HG02970 (cell line): ENCODE results near the gene SLC37A4.
"Not testable (repeated sequence)": the region's sequence is repeated elsewhere in the genome, so short reads cannot be mapped to it uniquely, and the experiment has no call there.

Experiments used
- ATAC-seq: cut with Tn5 transposase; IDR thresholded peaks from one replicate; pipeline ENCODE4 v1.9.1; 2021; ENCODE audit warnings: mild to moderate bottlenecking, moderate library complexity, moderate number of reproducible peaks; ENCODE audit not compliant: unreplicated experiment, low FRiP score

SLC37A4 gene

GRCh38 chr11:119042927-119043326 lies 12.2 kb upstream of the SLC37A4 start:
- ATAC-seq: no peak

- ATAC-seq: no peak
These were observed 11.3 kb upstream of the SLC37A4 start for GRCh38 chr11:119041821-119042514.

- not testable (repeated sequence) for ATAC-seq
These were observed 8.8 kb upstream of the SLC37A4 start for GRCh38 chr11:119039471-119039870.

GRCh38 chr11:119038884-119039283 lies 8.2 kb upstream of the SLC37A4 start:
- ATAC-seq: no peak

- no peak for ATAC-seq
These were observed 4.1 kb upstream of the SLC37A4 start for GRCh38 chr11:119034813-119035212.

GRCh38 chr11:119033421-119033820 lies 2.7 kb upstream of the SLC37A4 start:
- not testable (repeated sequence) for ATAC-seq

GRCh38 chr11:119031912-119032280 lies 1.2 kb upstream of the SLC37A4 start:
- no peak for ATAC-seq

- peak; percentile 20 for ATAC-seq
These were observed 698 bp downstream of the SLC37A4 start for GRCh38 chr11:119030029-119030328.

GRCh38 chr11:119029340-119030028 lies 1.2 kb downstream of the SLC37A4 start:
- ATAC-seq: no peak

GRCh38 chr11:119029069-119029339 lies 1.7 kb downstream of the SLC37A4 start:
- ATAC-seq: no peak

- ATAC-seq: no peak
These were observed 2.2 kb downstream of the SLC37A4 start for GRCh38 chr11:119028346-119029068.

GRCh38 chr11:119027561-119028345 lies 2.9 kb downstream of the SLC37A4 start:
- ATAC-seq: no peak

- no peak for ATAC-seq
These were observed 3.7 kb downstream of the SLC37A4 start for GRCh38 chr11:119026970-119027369.

GRCh38 chr11:119025978-119026766 lies 4.5 kb downstream of the SLC37A4 start:
- no peak for ATAC-seq

- no peak for ATAC-seq
These were observed 5.1 kb downstream of the SLC37A4 start for GRCh38 chr11:119025541-119025940.

GRCh38 chr11:119025099-119025473 lies 5.6 kb downstream of the SLC37A4 start:
- no peak for ATAC-seq

- ATAC-seq: no peak
These were observed 6.1 kb downstream of the SLC37A4 start for GRCh38 chr11:119024430-119025098.

GRCh38 chr11:119023741-119024140 lies 6.9 kb downstream of the SLC37A4 start:
- ATAC-seq: no peak

GRCh38 chr11:119021631-119022030 lies 9.0 kb downstream of the SLC37A4 start:
- ATAC-seq: no peak

GRCh38 chr11:119019996-119020395 lies 10.7 kb downstream of the SLC37A4 start:
- ATAC-seq: no peak
